KOPT-K1 (cell line): ENCODE data around the gene CAST.

Source experiments
- H3K27ac ChIP-seq: fragments of 200-600 bp; sonication (generic); 2 replicates; pipeline ENCODE4 v1.5.1; 2016; ENCODE audit warnings: antibody characterized with exemption, mild to moderate bottlenecking, low read depth, low read length; ENCODE audit not compliant: poor library complexity, severe bottlenecking
- H3K36me3 ChIP-seq: fragments of 200-600 bp; sonication (generic); 2 replicates; pipeline ENCODE4 v1.5.1; 2017; ENCODE audit warnings: antibody characterized with exemption, mild to moderate bottlenecking, low read length, moderate library complexity; ENCODE audit not compliant: insufficient read depth
- H3K9me3 ChIP-seq: fragments of 200-600 bp; sonication (generic); 2 replicates; pipeline ENCODE4 v1.5.1; 2017; ENCODE audit warnings: antibody characterized with exemption, low read length, mild to moderate bottlenecking; ENCODE audit not compliant: insufficient read depth, poor library complexity, severe bottlenecking

The CAST gene

DNA sequence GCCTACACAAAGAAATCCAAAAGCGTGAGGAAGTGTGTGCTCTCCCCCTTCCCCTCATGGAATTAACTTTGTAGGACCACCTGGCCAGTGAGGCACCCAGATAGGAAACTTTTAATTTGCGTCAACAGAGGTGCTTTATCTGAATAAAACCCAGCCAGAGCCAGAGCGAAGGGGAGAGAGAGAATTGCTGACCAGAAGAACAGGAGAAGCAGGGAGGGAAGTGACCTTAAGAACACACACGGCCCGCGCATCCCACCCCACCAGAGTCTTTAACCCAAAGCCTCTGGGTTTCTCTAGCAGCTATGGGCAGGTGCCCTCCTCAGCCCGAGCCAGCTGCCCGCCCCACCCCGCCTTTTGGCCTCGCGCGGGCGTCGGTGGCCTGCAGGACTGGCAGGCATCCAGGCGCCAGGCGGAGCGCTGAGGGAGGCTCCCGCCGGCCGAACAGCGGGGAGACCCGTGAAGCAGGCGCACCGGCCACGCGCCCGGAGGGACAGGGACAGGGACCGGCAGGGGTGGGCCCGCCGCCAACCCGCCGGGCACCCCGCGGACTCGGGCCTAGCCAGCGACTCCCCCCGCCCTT, 145.0 kb downstream of the CAST start:
- H3K27ac ChIP-seq: peak overlapping the region; percentile 97
- H3K9me3 ChIP-seq: no peaks in the 10 kb centered on the region
- H3K36me3 ChIP-seq: peaks cover 25% of the 10 kb centered on the region

DNA sequence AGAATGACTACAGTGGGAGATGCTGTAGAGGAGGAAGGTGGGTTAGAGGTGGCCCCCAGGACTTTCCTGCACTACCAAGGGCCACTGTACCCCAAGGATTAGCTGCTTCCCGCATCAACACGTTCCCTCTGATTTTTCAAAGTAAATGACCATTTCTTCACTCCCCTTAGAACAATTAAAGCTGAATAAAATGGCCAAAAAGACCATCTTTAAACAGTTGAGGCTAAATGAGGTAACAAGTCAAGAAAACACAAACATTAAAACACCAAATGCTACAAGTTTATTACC, 146.3 kb downstream of the CAST start:
- Histone ChIP-seq H3K27ac (peak overlapping the region; percentile 97), H3K9me3 (no peaks in the 10 kb centered on the region), H3K36me3 (peaks cover 11% of the 10 kb centered on the region)

DNA sequence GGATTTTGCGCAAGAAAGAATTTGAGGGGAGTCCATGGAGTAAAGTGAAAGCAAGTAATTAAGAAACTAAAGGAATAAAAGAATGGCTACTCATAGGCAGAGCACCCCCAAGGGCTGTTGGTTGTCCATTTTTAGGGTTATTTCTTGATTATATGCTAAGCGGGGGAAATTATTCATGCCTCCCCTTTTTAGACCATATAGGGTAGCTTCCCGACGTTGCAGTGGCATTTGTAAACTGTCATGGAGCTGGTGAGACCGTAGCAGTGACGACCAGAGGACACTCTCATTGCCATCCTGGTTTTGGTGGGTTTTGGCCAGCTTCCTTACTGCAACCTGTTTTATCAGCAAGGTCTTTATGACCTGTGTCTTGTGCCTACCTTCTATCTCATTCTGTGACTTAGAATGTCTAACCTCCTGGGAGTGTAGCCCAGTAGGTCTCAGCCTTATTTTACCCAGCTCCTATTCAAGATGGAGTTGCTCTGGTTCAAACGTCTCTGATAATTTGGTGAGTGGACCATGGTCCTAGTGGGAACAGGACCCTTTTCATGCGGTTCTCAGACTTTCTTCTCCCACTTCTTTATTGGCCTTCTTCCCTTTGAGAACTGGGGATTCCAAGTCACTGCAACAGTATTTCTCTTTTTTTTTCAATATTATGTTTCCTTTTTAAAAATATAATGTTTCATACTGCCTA, 146.8 kb downstream of the CAST start:
- Histone ChIP-seq H3K36me3 (peaks cover 6% of the 10 kb centered on the region), H3K9me3 (no peaks in the 10 kb centered on the region), H3K27ac (peak overlapping the region; percentile 97)

DNA sequence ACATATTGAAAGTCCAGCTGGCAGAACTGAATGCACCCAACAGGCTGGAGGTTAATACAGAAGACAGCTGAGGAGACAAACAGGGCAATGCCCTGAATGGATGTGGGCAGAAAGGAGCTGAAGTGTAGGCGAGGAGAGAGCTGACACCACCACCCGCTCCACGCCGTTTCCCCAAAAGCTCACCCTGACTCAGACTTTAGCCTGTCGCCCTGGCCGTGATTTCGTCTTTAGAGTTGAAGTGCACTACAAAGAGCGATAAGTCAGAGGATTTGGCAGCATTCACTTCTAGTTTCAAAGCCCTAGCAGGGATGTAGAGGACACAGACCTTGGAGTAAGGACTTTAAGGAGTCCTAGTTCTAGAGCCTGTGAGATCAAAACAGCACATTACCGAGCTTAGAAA, 147.7 kb downstream of the CAST start:
- H3K36me3 ChIP-seq: no peaks in the 10 kb centered on the region
- H3K27ac ChIP-seq: peak overlapping the region; percentile 97
- no peaks in the 10 kb centered on the region for H3K9me3 ChIP-seq

DNA sequence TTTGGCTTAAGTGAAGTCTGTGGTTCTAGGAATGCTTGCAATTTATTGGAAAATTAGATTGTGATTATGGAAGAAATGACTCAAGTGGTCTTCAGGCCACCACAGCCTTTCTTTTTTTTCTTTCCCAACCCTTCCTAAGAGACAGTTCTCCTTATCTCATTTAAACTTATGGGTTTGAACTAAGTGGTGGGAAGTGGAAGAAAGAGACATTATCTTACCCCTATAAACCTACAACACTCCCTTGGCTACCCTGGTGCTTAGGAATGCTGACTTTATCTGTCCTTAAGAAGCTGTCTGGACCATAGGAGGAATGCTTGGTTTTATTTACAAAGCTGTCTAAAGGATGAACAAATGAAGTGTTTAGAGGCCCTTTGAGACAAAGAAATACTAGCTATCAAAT, 150.7 kb downstream of the CAST start:
- Histone ChIP-seq H3K36me3 (no peaks in the 10 kb centered on the region), H3K27ac (peak overlapping the region; percentile 97)

DNA sequence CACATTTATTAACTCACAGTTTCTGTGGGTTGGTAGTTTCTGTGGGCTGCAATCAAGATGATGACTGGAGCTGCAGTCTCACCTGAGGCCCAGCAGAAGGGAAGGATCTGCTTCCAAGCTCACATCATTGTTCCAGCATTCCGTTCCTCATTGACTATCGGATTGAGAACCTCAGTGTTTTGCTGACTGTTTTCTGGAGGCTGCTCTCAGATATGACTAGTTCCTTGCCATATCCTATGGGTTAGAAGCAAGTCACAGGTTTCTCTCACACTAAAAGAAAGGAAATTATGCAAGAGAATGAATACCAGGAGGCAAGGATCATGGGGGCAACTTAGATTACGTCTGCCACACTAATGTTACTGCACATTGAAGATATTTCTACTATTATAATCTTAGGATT, 151.9 kb downstream of the CAST start:
- Histone ChIP-seq H3K36me3 (no peaks in the 10 kb centered on the region), H3K9me3 (no peaks in the 10 kb centered on the region), H3K27ac (peak overlapping the region; percentile 97)

More for the DNA sequence above, 150.7 kb downstream of the CAST start:
- H3K9me3 ChIP-seq: no peaks in the 10 kb centered on the region

DNA sequence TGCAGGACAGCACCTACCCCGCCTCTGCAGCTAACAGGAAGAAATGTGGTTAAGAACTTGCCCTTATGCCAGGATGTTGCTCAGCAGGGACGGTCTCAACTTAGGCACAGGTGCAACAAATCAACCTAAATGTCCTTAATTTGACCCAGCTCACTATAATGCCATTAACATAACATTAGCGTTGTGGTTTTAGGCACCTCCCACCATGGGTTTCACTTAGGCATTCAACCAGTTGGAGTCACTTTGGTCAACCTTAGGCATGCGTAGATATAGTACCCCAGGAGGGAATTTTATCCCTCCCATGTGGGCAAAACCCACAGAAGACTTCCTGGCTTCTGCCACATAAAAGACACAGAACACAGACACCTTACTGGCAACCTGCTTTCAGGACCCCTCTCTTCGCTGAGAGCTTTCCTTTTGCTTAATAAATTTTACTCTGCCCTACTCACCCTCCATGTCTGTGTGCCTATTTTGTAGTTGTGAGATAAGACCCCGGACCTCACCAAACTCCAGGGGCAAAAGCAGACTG, 154.3 kb downstream of the CAST start:
- Histone ChIP-seq H3K36me3 (no peaks in the 10 kb centered on the region), H3K27ac (peak overlapping the region; percentile 97), H3K9me3 (no peaks in the 10 kb centered on the region)

DNA sequence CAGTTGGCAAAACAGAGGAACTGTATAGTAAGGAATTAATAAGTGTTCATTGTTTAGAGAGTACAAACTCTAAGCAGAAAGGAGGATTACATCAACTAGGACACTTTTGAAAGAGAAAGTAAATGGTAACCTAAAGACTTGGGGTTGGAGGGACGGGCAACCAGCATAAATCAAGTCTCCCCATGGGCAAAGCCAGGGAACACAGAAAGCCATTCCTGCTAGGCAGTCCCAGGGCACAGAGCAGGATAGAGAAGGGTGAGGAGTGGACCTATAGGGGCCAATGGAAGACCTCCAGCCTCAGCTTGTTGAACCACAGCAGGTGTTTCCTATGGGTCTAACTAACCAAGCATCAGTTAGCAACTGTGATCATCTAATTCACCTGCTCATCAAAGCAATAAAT, 154.8 kb downstream of the CAST start:
- Histone ChIP-seq H3K36me3 (no peaks in the 10 kb centered on the region), H3K27ac (peak overlapping the region; percentile 97), H3K9me3 (no peaks in the 10 kb centered on the region)

DNA sequence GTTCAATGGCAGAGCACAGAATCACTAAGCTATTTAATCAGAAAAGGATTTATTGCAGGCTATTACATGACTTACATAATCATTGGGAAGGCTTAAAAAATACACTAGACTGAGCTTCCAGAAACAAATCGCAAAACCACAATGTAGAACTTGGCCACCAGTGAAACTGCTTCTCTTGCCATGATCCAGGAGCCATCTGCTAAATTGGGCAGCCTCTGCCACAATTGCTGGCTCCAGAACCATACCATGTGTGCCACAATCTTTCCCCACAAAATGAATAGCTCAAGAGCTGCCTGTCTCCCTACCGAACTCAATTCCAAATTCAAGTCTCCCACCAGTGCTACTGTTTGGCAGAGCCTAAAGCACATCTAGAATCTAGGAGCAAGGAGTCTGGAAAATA, 155.3 kb downstream of the CAST start:
- H3K27ac ChIP-seq: peak overlapping the region; percentile 97

DNA sequence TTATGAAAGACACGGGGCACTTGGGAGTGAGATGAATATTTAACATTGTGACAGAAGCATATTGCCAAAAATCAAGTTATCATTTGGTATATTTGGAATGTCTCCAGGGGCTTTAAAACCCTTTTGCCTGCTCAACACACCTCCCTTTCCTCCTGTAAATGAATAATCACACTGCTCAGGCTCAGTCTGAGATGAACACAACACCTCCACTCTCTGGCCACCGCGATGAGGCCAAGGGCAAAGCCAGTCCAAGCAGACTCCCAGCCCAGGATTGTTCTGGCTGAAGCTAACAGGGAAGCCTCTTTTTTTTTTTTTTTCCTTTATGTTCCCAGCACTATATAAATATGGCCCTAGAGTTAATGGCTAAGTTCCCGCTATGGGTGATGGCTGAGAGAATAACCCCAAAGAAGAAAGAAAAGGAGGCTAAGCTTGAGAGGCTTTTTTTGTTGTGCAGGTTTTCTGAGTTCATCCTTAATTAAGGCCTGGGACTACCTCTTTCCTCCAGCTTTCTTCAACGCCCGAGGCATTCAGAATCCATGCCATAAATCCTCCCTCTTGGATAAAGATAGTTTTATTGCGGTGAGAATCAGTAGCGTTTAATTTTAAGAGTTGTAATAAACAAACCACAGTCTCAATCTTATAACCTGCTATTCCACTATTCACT, 156.1 kb downstream of the CAST start:
- no peaks in the 10 kb centered on the region for H3K36me3 ChIP-seq
- no peaks in the 10 kb centered on the region for H3K9me3 ChIP-seq
- peak overlapping the region; percentile 97 for H3K27ac ChIP-seq

More for the DNA sequence above, 155.3 kb downstream of the CAST start:
- Histone ChIP-seq H3K9me3 (no peaks in the 10 kb centered on the region), H3K36me3 (no peaks in the 10 kb centered on the region)

DNA sequence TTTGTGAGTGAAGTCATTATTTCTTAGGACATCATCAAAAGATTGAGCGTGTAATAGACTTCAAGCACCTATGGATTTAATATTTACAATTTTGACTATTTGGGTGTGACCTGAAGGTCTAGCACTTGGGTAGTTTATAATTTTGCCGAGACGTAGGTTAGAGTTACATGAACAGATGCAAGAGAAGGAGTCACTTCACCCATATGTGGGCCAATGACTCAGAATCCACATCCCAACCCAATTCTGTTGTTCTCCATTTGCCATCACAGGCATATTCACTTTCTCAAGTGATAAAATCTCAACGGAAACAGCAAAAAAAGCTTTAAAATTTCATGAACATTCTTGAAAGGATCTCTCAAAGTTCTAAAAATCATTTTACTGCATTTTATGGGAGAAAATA, 157.6 kb downstream of the CAST start:
- Histone ChIP-seq H3K9me3 (no peaks in the 10 kb centered on the region), H3K36me3 (no peaks in the 10 kb centered on the region), H3K27ac (peak overlapping the region; percentile 47)

DNA sequence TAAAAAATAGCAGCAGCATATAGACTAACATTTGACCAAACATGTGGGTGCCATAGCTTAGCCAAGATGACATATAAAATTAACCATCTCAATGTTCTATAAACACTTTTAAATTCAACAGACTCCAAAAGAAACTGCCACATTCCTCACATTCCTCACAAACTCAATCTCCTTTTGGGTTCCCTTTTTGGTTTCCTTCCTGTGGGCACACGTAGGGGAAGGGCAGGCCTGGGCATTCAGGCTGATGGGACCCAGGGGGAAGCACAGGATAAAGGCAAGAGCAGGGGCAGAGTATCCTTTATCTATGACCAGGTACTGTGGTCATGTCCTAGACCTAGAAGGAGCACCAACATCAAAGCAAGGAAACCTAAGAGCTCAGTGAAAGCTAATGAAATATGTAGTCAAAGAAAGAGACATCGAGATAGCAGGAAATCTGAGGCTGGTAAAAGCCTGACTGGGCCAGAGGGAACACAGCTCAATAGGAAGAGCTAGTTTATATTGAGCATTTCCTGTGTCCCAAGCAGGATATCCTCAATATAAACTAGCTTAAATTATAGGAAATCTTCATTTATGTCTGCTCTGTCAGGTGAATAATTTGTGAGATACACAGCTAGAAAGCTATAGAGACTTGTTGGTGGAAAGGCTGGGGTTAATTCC, 159.2 kb downstream of the CAST start:
- Histone ChIP-seq H3K36me3 (no peaks in the 10 kb centered on the region), H3K9me3 (no peaks in the 10 kb centered on the region), H3K27ac (peak overlapping the region; percentile 35)

DNA sequence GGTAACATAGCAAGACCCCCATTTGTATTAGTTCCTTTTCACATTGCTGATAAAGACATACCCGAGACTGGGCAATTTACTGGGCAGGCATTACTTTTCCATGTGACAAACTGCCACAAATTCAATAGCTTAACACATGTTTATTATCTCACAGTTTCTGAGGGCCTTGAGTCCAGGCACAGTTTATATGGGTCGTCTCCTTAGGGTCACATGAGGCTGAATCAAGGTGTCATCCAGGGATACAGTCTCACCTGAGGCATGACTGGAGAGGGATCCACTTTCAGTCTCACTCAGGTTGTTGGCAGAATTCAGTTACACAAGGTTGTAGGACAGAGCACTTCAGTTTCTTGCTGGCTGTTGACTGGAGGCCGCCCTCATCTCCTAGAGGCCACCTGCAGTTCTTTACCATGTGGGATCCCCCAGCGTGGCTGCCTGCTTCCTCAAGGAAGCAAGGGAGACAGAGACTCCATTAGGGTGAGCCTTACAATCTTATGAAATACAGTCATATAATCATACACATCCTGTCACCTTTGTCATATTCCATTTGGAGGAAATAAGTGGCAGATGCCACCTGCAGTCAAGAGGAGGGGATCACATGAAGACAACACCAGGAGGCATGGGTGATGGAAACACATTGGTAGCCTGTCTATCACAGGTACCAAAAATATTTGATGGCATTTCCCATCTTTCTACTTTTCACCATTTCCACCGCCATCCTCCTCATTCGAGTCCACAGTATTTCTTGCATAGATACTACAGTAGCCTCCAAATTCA, 160.7 kb downstream of the CAST start:
- H3K9me3 ChIP-seq: no peaks in the 10 kb centered on the region
- peak overlapping the region; percentile 36 for H3K27ac ChIP-seq
- no peaks in the 10 kb centered on the region for H3K36me3 ChIP-seq

DNA sequence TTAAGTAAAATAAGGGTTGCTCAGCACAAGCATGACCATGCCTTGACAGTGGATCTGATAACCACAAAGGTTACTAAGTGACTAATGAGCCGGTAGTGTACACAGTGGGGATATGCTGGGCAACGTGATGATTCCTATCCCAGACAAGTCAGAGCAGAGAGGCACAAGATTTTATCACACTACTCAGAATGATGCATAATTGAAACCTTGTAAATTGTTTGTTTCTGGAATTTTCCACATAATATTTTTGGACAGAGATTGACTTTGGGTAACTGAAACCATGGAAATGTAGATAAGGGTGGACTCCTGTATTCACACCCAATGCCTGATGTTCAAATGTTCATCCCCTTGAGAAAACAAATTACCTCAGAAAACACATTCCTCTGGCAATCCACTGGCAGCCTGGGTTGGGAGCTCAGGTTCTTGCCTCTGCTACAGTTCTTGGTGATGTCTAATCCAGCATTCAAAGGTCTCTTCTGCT, 161.8 kb downstream of the CAST start:
- Histone ChIP-seq H3K27ac (no peak overlapping the region), H3K36me3 (no peaks in the 10 kb centered on the region)

More for the DNA sequence above, 161.8 kb downstream of the CAST start:
- no peaks in the 10 kb centered on the region for H3K9me3 ChIP-seq
